PC-3 (cell line): ENCODE results near the gene SGO2.

Source experiments
- CTCF ChIP-seq: fragments of 300-600 bp; sonication (generic); conservative IDR thresholded peaks from 2 replicates; pipeline ENCODE4 v1.5.1; 2017; ENCODE audit warnings: antibody characterized with exemption, low read depth, mild to moderate bottlenecking, low read length
- EZH2 ChIP-seq: fragments of 300-600 bp; sonication (generic); IDR thresholded peaks from one replicate; pipeline ENCODE4 v1.6.1; 2017; ENCODE audit warnings: antibody characterized with exemption, mild to moderate bottlenecking, low read length; ENCODE audit not compliant: unreplicated experiment
- EZH2phosphoT487 ChIP-seq: fragments of 300-600 bp; sonication (generic); IDR thresholded peaks from 2 replicates; pipeline ENCODE4 v1.6.1; 2018; ENCODE audit warnings: mild to moderate bottlenecking, antibody characterized with exemption, low read length, borderline replicate concordance

GRCh38 chr2:200616656-200617055 lies 90.6 kb downstream of the SGO2 start:
- TF ChIP-seq CTCF = no peak
- no peak for TF ChIP-seq EZH2
- TF ChIP-seq EZH2phosphoT487 = no peak
